Gastroesophageal sphincter (tissue), 3 donors: ENCODE measurements around the gene SGSM1.
A peak's percentile ranks its signal among the peaks of the same experiment; 100 is the strongest.

Source experiments
- EP300 ChIP-seq: sonication (generic); formaldehyde crosslinking; IDR thresholded peaks from one replicate; pipeline ENCODE4 v1.6.1; 2017; ENCODE audit warnings: antibody characterized with exemption, mild to moderate bottlenecking
- POLR2A ChIP-seq, 2 donors: fragments of 450-650 bp; IDR thresholded peaks; one replicate each; pipeline ENCODE4 v1.6.1; 2017; ENCODE audit warnings: antibody characterized with exemption in 2 of 2, mild to moderate bottlenecking in 2 of 2, moderate library complexity in 1 of 2
- POLR2AphosphoS5 ChIP-seq: sonication (generic); formaldehyde crosslinking; IDR thresholded peaks from one replicate; pipeline ENCODE4 v1.6.1; 2017; ENCODE audit warnings: antibody characterized with exemption
- TF ChIP-seq, protein P1 (sequence below), 4 experiments: fragments of 200-600 bp in 2 of 4; fragments of 450-650 bp in 2 of 4; sonication (generic) in 1 of 4; IDR thresholded peaks; one replicate each; pipeline ENCODE4 v1.5.1; 2017 to 2019; ENCODE audit warnings: antibody characterized with exemption in 4 of 4, mild to moderate bottlenecking in 2 of 4, moderate library complexity in 2 of 4

DNA sequence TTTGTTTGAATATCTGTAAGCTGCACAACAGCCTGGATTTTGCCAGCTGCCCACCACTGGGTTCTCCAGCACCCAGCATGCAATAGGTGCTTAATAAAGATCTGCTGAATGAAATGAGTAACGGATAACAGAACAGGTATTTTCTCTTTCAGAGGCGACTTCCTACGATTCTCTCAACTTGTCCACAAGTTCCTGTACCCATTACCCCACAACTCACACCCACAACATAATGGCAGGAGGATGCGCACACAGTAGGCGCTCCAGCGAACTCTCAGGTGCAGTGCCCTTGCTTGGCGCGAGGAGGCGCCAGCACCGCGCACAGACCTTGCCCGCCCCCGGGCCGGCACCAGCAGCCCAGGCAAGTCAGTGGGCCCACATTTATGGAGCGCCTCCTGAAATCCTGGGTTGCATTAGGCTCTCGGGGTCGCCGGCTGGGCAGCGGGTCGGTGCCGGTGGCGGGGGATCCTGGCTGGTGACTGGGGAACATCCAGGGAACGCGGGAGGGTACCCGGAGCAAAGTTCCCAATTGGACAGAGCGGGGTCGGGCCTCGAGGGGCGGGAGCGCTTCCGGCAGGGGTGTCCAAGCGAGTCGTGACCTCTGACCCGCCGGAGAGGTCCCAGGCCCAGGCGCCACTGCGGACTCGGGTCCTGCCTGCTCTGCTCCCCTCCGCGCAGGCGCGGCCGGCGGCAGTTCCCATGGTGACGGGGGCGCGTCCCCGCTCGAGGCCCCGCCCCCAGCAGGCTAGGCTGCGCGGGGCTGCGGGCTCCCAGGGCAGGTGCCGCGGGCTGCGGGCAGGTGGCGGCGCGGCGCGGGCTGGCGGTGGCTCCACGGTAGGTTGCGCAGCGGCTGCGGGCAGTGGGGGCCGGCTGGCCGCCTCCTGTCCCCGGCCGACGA lies 146.2 kb downstream of the SGSM1 start, which contains the start of gene KIAA1671:
- no peak for TF ChIP-seq POLR2AphosphoS5
- TF ChIP-seq, protein P1, sequence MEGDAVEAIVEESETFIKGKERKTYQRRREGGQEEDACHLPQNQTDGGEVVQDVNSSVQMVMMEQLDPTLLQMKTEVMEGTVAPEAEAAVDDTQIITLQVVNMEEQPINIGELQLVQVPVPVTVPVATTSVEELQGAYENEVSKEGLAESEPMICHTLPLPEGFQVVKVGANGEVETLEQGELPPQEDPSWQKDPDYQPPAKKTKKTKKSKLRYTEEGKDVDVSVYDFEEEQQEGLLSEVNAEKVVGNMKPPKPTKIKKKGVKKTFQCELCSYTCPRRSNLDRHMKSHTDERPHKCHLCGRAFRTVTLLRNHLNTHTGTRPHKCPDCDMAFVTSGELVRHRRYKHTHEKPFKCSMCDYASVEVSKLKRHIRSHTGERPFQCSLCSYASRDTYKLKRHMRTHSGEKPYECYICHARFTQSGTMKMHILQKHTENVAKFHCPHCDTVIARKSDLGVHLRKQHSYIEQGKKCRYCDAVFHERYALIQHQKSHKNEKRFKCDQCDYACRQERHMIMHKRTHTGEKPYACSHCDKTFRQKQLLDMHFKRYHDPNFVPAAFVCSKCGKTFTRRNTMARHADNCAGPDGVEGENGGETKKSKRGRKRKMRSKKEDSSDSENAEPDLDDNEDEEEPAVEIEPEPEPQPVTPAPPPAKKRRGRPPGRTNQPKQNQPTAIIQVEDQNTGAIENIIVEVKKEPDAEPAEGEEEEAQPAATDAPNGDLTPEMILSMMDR (IDR thresholded peaks at IDR 0.05): peak in 3 of 4 experiments; percentile 90 to 99 (median 90)
- TF ChIP-seq POLR2A (IDR thresholded peaks at IDR 0.05): no peak
- no peak for TF ChIP-seq EP300
